HepG2 (cell line): ENCODE data around the gene TCF7L2.

Source experiments
- KAT8 ChIP-seq: IDR thresholded peaks from 2 replicates; pipeline ENCODE4 v1.6.1; 2016; ENCODE audit warnings: missing genetic modification reagents, missing compliant biosample characterization
- POLR2A ChIP-seq, 2 experiments: IDR thresholded peaks; 2 replicates each; pipeline ENCODE4 v1.6.1; 2011; ENCODE audit warnings: low read depth in 2 of 2, low read length in 2 of 2, mild to moderate bottlenecking in 1 of 2, moderate library complexity in 1 of 2; ENCODE audit not compliant: insufficient read depth in 1 of 2
- RFXANK ChIP-seq: IDR thresholded peaks from 2 replicates; pipeline ENCODE4 v1.6.1; 2016
- ZNF576 ChIP-seq: sonication (generic); formaldehyde crosslinking; IDR thresholded peaks from 2 replicates; pipeline ENCODE4 v1.4.0; 2020; ENCODE audit warnings: mild to moderate bottlenecking, missing genetic modification reagents

- TF ChIP-seq POLR2A (IDR thresholded peaks at IDR 0.05; ENCODE audit: insufficient read depth in 1 of 2, low read depth in 2 of 2, low read length in 2 of 2) = no peak
- TF ChIP-seq ZNF576 (CRISPR knock-in tag) = no peak
- TF ChIP-seq KAT8 (CRISPR knock-in tag) = no peak
- TF ChIP-seq RFXANK (CRISPR knock-in tag) = no peak
Measured at GRCh38 chr10:112977426-112977898, 27.4 kb downstream of the TCF7L2 start.
